ENCODE data around the gene ISG15.
"Not testable (repeated sequence)": the region's sequence is repeated elsewhere in the genome, so short reads cannot be mapped to it uniquely, and the experiment has no call there.

ISG15 gene

GRCh38 chr1:1046767-1047166, 33.5 kb downstream of the ISG15 start:
- no peak for DNase-seq (ENCODE audit: low read depth)

- DNase-seq (ENCODE audit: low read depth) = no peak
Measured at GRCh38 chr1:1047407-1047806, 34.1 kb downstream of the ISG15 start.

DNA sequence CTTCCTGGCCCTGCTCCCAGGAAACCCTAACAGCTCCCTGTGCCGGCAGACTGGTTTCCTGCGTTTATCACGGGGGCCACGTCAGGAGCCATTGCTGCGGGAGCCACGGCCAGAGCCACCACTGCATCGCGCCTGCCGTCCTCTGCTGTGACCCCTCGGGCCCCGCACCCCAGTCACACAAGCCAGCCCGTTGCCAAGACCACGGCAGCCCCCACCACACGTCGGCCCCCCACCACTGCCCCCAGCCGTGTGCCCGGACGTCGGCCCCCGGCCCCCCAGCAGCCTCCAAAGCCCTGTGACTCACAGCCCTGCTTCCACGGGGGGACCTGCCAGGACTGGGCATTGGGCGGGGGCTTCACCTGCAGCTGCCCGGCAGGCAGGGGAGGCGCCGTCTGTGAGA, 34.7 kb downstream of the ISG15 start:
- DNase-seq (ENCODE audit: low read depth) = no peak

GRCh38 chr1:1048765-1049164, 35.5 kb downstream of the ISG15 start:
- DNase-seq (ENCODE audit: low read depth) = no peak

GRCh38 chr1:1049318-1050165, 36.2 kb downstream of the ISG15 start:
- no peak for DNase-seq (ENCODE audit: low read depth)

- no peak for DNase-seq (ENCODE audit: low read depth)
Measured at GRCh38 chr1:1050577-1051052, 37.3 kb downstream of the ISG15 start.

GRCh38 chr1:1051127-1051810, 38.0 kb downstream of the ISG15 start:
- no peak for DNase-seq (ENCODE audit: low read depth)

GRCh38 chr1:1052003-1052840, 38.9 kb downstream of the ISG15 start:
- no peak for DNase-seq (ENCODE audit: low read depth)

GRCh38 chr1:1053022-1053421, 39.7 kb downstream of the ISG15 start:
- no peak for DNase-seq (ENCODE audit: low read depth)

GRCh38 chr1:1053682-1054081, 40.4 kb downstream of the ISG15 start:
- DNase-seq (ENCODE audit: low read depth) = no peak

DNA sequence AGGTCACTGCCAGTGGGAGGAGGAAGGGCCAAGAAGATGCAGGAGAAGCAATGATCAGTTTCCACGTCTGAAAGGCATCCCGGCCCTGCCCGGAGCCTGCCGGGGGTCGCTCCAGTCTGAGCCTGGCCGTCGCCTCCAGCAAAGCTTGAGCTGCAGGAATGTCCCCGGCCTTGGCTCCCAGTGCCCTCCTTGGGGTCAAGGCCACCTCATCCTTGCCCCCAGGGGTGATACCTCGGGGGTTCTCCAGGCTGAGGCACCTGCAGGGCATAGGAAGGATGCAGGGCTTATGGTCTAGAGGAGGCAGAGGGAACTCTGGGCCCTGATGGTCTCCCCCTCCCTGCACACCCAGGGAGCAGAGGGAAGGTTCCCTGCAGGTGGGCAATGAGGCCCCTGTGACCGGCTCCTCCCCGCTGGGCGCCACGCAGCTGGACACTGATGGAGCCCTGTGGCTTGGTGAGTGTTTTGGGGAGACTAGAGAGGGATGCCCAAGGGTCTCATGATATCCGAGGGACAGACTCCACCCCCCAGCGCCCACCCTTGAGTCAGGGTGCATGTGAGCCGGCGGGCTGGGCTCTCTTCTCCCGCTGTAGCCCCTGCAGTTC, 40.9 kb downstream of the ISG15 start:
- DNase-seq (ENCODE audit: low read depth) = no peak

DNA sequence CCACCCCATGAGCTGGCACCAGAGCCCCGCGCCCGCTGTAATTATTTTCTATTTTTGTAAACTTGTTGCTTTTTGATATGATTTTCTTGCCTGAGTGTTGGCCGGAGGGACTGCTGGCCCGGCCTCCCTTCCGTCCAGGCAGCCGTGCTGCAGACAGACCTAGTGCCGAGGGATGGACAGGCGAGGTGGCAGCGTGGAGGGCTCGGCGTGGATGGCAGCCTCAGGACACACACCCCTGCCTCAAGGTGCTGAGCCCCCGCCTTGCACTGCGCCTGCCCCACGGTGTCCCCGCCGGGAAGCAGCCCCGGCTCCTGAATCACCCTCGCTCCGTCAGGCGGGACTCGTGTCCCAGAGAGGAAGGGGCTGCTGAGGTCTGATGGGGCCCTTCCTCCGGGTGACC, 41.7 kb downstream of the ISG15 start:
- DNase-seq (ENCODE audit: low read depth) = no peak

DNA sequence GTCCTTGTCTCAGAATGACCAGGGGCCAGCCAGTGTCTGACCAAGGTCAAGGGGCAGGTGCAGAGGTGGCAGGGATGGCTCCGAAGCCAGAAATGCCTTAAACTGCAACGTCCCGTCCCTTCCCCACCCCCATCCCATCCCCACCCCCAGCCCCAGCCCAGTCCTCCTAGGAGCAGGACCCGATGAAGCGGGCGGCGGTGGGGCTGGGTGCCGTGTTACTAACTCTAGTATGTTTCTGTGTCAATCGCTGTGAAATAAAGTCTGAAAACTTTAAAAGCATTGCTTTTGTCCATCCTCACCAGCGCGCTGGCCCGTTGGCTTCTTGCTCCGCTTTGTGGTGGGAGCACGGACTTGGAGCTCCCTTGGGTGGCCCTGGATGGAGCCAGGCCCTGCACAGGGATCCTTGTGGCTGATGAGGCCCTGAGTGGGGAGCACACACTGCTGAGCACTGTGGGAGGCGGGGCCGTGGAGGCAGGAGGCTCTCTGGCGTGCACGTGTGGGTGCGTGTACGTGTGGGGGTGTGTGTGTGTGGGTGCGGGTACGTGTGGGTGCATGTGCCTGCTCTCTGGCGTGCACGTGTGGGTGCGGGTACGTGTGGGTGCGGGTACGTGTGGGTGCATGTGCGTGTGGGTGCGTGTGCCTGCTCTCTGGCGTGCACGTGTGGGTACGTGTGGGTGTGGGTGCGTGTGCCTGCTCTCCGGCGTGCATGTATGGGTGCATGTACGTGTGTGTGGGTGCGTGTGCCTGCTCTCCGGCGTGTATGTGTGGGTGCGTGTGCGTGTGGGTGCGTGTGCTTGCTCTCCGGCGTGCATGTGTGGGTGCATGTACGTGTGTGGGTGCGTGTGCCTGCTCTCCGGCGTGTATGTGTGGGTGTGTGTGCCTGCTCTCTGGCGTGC, 42.8 kb downstream of the ISG15 start:
- DNase-seq (ENCODE audit: low read depth) = no peak

DNA sequence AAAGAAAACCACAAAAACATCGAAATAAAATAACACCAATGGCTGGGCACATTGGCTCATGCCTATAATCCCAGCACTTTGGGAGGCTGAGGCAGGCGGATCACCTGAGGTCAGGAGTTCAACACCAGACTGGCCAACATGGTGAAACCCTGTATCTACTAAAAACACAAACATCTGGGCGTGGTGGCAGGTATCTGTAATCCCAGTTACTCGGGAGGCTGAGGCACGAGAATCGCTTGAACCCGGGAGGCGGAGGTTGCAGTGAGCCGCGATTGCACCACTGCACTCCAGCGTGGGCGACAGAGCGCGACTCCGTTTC, 44.4 kb downstream of the ISG15 start:
- DNase-seq (ENCODE audit: low read depth) = not testable (repeated sequence)

DNA sequence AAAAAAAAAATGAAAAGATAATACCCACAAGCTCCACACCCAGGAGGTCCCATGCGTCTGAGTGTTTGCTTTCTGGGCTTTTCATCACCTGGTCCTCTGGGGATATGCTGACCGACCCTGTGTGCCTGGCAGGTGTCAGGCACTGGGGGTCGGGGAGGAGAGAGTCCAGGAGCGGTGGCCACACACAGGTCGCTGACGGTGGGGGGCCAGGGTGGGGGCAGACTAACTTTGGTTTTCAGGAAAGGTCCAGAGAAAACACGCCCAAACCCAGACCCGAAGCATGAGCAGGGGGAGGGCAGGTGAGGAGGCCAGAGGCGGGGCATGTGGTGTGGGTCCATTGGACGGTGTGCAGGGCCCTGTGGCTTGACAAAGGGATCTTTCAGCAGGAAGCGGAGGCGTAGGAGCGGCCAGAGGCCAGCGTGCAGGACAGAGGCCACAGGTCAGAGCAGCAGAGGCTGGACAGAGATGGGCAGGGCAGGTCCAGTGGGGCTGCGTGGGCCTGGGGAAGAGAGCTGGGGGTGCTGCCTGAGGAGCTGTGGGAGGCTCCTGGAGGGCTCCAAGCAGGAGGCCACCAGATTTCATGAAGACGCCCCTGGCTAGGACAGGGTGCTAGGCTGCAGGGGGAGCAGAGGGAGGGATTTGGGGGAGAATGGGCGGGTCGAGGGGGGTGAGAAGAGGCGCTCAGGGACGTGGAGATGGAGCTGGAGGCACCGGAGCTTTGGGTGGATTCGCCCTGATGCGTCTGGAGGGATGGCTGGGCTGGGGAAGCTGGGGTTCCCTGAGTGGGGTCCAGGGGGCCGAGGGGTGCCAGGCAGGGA, 45.0 kb downstream of the ISG15 start:
- DNase-seq (ENCODE audit: low read depth) = no peak

GRCh38 chr1:1058921-1059493, 45.7 kb downstream of the ISG15 start:
- DNase-seq (ENCODE audit: low read depth) = no peak

GRCh38 chr1:1059494-1060280, 46.4 kb downstream of the ISG15 start:
- DNase-seq (ENCODE audit: low read depth) = no peak

DNA sequence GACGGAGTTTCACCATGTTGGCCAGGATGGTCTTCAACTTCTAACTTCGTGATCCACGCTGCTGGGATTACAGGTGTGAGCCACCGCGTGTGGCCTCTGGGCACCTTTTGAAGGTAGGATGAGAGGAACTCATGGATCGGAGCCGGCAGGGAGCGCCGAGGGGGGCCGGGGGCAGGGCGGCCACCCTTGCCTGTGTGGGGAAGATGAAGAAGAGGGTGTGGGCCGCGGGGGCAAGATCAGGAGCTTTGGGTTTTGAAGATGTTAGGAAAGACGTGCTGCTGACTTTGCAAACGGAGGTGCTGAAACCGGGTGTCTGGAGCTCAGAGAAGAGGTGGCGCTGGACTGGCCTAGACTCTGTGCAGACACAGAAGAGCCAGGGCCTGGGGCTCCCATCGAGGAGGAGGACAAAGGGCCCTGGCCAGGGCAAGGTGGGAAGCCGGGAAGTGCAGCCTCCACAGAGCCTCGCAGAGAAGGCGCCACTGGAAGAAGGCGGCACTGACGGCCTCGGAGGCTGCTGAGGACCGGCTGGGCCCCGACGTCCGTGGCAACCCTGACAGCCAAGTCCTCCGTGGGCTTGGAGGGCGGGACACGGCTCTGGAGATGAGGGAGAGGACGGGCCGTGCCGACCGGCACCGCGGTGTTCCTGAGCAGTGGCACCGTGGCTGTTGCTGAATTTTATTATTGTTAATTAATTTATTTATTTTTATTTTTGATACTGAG, 47.1 kb downstream of the ISG15 start:
- no peak for DNase-seq (ENCODE audit: low read depth)

Data from stromal cell of bone marrow (primary cell).